NK-92 treated with Interleukin-12 subunit alpha and Interleukin-12 subunit beta, amount 100 ng/mL, for 24 hours (cell line): ENCODE results near the gene CP.
"Not testable (repeated sequence)": the region's sequence is repeated elsewhere in the genome, so short reads cannot be mapped to it uniquely, and the experiment has no call there.

Source experiments
- DNase-seq: peaks from one replicate; lab custom pipeline; 2025; lab: John Stamatoyannopoulos, UW

The CP gene

DNA sequence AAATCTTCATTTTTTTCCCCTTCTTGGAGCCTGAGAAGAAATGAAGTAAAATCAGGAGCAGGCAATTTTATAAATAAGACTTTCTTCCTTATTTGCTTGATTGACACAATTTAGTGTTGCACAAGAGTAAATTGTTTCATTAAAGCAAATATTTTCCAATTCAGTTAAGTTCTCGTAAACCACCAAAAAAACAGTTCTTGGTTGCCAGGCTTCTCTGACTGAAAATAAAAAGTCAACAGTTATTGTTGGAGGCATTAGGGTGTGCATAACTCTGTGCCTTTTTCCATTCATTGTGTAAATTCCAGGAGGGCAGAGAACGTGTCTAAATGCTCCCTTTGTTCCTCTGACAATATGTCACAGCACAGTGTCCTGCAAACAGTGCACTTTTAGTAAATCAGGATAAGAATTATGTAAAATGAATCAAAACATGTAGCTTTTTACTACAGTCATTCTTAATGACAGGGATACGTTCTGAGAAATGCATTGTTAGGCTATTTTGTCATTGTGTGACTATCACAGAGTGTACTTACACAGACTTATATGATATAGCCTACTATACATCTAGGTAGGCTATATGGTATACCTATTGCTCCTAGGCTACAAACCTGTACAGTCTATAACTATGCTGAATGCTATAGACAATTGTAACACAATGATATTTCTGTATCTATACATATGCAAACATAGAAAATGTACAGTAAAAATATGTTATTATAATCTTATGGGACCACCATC is at the start of gene CP:
CP (minus strand) TSS at position 47 of the 735 bp plus-strand sequence; CDS start at position 10, 37 bp downstream.
- no peak for DNase-seq

DNA sequence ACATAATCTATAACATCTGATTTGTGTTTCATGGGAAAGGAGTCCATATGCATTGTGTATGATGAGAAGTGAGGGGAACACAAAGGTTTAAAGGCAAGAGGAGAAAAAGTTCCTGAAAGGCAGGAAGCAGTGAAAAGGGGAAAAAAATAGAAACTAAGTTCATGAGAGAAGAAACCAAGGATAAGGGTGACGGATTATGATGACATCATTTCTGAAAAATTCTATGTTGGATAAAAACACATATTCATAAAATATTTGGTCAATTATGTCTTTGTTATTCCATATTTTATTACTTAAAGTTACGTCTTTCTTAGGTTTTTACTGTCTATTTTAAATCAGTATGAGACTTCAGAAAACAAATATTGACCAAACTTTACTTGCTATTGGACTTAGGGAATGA is 48.6 kb upstream of the CP start:
- no peak for DNase-seq

DNA sequence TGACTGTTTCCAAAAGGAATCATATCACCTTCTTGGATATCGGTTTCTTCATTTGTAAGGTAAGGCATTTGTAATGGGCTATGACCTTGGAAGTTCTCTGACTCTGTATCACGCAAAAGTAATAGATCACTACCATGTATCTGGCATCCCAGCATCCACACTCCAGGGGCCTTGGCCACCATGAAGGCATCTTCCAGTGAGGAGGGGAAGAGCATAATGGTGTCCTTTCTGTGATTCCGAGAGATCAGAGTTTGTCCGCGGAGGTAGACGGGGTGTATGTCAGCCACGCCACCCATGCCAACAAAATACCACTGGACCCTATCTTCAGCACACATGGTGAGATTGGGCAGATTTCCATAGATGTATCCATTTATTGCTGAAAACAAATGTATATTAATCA is 48.1 kb upstream of the CP start:
- DNase-seq = no peak

DNA sequence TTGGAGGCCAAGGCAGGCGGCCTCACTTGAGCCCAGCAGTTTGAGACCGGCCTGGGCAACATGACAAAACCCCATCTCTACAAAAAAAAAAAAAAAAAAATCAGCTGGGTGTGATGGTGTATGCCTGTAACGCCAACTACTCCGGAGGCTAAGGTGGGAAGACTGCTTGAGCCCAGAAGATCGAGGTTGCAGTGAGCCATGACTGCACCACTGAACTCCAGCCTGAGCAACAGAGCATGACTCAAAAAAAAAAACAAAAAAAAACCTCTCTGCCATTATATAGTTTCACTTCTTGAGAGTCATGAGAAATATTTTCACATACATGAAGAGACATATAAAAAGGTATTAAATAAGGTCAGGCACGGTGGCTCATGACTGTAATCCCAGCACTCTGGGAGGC is 45.9 kb upstream of the CP start:
- DNase-seq = no peak

DNA sequence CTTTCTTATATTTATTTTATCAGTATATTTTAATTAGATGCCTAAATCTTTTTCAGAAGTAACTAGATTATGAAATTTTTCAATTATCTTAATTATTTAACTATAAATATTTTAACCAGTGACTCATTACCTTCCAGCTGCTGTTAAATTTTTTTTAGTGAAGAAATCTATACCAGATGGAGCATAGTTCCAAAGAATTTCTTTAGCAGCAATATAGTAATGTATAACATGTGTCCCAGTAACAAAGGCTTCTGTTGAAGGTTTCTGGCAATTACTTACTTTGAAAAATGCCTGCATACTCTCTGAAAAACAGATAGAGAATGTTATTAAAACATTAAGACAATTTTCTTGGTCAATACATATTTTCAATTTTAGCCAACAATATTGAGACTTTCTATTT is 45.1 kb upstream of the CP start:
- DNase-seq = no peak

DNA sequence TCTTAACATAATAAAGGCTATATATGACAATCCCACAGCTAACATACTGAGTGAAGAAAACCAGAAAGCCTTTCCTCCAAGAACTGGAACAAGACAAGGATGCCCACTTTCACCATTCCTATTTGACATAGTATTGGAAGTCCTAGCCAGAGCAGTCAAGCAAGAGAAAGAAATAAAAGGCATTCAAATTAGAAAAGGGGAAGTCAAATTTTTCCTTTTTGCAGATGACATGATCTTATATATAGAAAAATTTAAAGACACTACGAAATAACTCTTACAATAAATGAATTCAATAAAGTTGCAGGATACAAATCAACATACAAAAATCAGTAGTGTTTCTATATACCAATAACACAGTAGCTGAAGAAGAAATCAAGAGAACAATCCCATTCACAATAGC is 42.2 kb upstream of the CP start:
- no peak for DNase-seq

DNA sequence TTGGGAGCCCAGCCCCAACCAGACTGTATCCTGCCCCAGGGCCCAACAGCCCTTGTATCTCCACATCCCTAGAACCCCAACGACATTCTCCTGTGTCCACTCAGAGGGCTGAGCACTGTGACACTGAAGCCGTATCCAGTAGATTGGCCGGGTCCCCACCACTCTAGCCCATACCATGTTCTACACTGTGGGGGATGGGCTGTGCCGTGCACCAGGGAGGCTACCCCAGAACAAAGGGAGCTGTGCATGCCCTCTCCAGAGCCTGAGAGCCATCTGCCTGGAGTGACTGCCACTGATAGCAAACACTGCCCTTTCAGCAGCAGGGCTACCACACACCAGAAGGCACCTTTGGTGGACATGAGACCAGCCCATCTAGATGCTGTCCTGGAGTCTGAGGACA is 37.1 kb upstream of the CP start:
- no peak for DNase-seq

DNA sequence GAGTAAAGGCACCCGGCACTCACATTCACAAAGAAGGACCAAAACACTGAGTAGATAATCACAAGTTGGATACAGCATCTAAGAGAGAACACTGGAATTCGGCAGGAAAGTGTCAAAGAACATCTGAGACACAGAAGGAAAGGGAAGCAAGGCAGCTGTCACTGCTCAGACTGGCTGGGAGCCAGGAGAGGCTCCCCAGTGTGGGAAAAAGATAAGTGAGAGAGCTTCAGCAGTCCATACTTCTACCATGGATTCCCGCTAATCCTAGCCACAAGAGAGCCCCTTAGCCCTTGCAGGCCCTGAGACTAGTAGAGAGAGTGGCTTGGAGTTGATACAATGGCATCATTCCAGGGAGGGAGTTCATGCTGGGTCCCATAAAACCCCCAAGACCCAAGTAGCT is 36.7 kb upstream of the CP start:
- DNase-seq = no peak

DNA sequence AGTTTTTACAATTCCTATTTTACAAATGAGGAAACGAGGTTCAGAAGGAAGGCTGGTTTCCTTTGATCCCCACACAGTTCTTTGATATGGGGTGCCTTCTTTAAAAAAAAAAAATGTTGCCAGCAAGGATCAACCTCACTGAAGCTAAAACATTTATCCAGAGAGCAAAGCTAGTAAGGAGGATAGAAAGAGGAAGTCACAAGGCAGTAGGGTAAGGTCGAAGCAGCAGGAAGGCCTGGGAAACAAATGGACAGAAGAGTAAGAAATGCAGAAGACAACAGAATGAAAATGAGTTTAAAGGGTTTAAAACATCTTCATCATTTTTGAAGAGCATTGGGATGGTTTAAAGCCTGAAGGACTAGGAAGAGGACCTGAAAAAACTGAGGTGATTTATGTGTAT is 30.6 kb upstream of the CP start:
- no peak for DNase-seq

DNA sequence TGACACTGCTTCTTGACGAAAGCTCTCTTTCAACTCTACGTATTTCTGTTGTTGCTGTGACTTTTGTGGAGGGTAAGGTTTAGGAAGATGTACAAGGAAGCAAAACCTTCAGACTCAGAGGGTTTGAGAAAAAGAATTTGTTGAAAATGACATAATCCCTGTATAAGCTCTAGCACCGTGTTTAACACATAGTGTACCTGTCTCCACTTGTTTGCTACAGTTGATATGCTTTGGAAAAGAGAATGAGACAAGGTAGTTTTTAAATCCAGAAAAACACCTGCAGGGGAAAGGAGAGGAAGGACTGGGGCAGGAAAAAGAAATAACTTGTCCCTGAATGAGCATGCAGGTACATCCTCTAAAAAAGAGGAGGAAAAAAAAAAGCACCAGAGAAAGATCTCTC is 29.6 kb upstream of the CP start:
- no peak for DNase-seq

DNA sequence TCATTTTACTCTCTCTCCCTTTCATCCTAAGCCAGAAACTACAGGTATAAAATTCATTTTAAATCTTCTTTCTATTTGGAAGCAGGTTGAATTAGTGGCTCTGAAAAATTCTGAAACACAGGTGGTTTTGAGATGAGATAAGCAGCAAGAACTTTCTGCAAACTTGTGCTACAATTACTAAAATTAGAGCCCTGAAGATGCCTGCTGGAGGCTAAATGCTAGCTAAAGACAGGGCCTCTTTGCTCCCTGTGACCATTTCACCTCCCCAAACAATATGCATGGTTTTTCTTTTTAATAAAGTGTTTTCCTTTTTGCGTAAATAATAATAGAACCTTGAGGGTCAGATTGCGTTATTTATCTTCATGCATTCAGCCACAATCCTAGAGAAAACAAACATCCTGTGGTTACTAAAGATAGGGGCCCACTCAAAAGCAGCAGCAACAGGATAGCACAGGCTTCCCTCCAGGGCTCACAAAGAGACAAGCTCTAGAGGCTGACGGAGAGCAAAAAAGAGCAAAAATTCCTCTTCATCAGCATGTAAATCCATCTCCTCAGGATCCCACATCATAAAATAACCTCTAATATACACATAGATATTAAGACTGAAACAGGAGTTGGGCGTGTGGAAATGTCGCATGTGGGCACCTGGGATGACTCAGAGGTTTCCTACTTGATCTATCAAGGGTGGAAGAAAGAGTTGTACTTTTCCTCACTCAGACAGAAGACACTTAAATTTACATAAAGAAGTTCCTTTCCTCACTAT is 26.5 kb upstream of the CP start:
- peak; percentile 34 for DNase-seq

DNA sequence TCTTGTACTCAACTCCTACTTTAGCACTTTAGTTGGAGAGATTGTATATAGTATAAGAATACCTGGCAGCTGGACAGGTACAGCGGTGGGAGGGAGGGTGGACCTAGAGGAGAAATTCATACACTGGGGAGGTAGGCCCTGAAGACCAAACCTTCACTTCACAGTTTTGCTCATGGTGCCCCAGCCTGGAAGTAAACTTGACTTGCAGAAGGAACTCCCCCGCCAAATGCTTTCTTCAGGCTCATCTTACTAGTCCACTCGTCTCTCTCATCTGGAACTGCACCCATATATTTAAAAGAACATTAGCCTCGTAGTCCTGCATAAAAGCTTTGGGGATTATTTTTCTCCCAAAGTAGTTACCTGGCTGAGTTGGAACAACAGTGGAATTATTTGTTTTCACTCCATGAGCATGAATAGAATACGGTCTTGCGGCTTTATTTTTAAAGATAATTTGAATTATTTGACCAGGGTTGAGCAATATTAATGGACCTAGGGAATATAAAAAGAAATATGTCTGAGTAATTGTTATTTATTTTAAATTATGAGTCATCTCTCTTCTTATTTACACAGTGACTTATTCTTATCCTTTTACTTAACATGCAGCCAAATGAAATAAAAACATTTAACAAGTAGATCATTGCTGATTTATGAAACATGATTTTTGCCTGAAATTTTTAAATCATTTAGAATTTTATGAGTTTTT is 25.5 kb upstream of the CP start:
- no peak for DNase-seq

DNA sequence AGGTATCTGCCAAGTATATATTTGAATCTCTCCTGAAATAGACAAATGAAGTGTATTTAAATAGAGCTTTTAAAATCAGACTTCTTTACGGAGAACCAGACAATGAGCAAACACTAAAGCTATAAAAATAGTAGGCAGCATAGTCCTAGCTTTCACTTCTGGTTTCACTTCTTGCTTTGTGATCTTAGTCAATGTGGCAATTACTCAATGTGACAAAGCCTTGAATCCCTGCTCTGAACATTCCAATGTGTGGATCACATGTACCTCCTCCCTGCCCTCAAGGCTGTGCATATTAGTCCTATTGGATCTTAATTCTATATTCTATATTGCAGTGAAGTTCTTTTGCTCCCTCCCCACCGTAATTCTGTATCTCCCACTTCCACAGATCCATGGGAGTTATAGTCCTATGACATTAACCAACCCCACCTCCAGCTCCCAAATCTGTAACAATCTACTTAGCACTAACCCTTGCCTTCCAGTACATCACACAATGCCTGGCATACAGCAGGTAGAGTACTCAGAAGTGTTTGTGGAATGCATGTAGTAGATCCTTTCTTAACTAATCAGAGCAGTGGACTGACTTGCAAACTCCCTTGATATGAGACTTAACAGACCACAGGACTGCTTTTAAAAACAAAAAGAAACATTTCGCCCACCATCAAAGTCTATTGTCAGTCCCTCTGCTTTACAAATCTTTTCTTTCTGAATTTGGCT is 24.3 kb upstream of the CP start:
- DNase-seq = no peak

DNA sequence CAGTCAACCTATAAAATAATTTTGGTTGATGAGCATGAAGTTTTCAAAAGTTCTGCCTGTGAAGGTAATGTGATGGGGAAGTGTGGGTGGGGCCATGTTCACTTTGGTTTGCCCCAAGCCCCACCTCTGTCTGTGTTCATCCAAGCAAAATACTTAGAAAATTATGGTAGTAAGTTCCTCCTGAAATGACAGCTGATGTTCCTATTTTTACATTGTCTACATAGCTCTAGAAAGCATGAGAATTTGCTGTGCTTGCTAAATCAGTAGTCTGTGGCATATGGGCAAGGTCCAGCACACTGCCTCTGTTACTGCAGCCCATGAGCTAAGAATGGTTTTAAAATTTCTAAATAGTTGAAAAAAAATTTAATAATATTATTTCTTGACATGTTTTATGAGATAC is 21.9 kb upstream of the CP start:
- no peak for DNase-seq

DNA sequence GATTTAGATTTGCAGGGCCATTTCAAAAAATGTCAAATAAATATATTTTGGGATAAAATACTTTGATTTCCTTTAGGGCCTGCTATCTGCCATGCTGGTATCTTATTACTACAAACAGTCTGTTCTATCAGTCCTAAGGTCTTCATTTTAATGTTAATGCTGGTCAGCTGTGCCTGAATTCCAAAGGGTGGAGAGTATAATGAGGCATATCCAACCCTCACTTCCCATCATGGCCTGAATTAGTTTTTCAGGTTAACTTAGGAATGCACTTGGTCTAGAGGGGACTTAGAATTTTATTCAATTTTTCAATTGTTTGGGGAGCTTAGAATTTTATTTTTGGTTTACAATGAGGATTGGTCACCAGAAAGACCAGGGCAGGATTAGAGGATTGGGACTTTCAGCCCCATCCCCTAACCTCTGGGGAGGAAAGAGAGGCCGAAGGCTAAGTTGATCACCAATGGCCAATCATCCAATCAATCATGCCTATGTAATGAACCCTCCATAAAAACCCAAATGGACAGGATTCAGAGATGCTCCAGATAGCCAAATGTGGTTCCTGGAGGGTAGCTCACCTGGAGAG is 17.8 kb upstream of the CP start:
- DNase-seq = no peak

DNA sequence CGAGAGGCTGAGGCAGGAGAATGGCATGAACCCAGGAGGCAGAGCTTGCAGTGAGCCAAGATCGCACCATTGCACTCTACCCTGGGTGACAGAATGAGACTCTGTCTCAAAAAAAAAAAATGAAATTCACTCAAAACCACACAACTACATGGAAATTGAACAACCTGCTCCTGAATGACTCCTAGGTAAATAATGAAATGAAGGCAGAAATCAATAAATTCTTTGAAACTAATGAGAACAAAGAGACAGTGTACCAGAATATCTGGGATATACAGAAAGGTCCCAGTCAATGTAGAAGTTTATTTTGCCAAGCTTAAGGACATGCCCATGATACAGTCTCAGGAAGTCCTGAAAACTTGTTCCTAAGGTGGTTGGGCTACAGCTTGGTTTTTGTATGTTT is 16.6 kb upstream of the CP start:
- DNase-seq = not testable (repeated sequence)

DNA sequence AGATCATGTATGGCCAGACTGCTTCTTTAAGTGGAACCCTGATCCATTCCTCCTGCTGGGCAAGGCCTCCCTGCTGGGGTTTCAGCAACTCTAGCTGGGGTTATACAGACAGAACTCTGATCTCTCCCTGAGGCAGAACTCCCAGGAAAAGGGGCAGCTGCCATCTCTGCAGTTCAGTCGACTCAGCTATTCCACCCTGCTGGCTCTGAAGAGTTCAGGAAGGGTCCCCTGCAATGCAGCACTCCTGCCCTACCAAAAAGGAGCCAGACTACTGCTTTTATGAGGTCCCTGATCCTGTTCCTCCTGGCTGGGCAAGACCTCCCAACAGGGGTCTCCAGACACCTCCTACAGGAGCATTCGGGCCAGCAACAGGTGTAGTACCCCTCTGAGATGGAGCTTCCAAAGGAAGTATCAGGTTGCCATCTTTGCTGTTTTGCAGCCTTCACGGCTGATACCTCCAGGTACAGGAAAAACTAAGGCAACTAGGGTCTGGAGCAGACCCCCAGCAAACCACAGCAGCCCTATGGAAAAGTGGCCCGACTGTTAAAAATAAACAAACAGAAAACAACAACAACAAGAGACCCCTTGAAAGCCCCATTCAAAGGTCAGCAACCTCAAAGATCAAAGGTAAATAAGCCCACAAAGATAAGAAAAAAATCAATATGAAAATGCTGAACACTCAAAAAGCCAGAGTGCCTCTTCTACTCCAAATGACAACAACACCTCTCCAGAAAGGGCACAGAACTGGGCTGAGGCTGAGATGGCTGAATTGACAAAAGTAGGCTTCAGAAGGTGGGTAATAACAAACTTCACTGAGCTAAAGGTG is 14.2 kb upstream of the CP start:
- DNase-seq = no peak

DNA sequence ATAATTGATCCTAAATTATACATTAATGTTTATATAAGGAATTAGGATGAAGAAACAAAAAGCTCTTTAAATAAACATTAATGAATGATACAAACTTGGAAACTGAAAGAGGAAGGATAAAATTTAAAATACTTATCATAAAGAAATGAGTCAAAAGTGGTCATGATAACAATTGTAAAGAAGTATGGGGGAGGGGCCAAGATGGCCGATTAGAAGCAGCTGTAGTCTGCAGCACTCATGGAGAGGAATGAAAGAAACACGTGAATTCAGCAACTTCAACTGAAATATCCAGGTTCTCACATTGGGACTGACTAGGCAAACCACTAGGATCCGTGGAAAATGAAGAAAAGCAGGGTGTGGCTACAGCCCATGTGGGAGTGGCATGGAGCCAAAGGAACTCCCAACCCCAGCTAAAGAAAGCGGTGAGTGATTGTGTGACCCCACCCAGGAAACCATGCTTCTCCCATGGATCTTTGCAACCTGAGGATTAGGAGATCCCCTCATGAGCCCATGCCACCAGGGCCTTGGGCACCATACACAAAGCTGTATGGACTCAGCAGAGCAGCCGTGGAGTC is 13.1 kb upstream of the CP start:
- DNase-seq = no peak

DNA sequence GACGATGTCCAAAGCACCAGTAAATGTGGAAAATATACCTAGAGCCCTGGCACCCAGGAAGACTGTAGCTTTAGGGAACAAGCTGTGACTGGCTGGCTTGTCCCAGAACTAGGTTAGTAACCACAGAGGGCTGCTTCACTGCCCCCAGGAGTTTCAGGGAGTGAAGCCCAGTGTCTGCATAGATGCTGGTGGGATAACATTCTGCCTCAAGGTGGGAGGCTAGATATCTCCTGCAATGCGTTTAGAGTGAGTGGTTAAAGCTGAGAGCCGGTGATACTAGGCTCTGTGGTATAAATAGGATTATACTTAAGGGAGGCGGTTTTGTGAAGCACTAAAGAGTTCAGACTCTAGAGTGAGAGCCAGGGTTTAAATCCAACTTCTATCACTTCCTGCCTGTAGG is 11.7 kb upstream of the CP start:
- DNase-seq = no peak

DNA sequence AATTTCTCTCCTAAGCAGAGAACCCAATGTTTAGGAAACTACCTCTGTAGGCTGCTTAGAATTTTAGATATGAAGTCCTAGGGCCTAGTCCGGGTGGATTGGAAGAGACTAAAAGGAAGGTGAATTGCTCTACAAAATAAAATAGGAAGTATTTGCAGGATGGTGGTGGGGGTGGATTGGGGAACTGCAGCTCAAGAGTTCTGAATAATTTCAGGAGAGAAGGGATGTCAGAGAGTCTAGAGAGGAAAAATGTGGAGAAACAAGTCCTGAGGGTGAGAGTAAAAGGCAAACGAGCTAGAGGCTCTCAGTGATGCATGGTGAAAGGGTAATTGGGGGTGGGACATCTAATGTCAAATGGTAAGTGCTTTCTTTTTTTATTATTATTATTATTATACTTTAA is 10.2 kb upstream of the CP start:
- DNase-seq = no peak
